RPMI7951 (cell line): ENCODE results near the gene PDS5A. TPM values are rescaled to one million over a fixed set of nuclear protein-coding genes. Genes with fewer than 3 reads are reported as not detected.
A peak's percentile ranks its signal among the peaks of the same experiment; 100 is the strongest.
"Not testable (repeated sequence)": the region's sequence is repeated elsewhere in the genome, so short reads cannot be mapped to it uniquely, and the experiment has no call there.

Experiments used
- DNase-seq: peaks from one replicate; pipeline ENCODE4 v3.0.0-alpha.2; 2012; ENCODE audit warnings: low read depth
- total RNA-seq: library from RNA; depleted of rRNA; stranded (reverse); fragments of >200 nt; shearing (Covaris generic); gene quantifications from 2 replicates; pipeline ENCODE4 v1.2.3, GENCODE V29; 2014; rRNA removed

The PDS5A gene, protein sequence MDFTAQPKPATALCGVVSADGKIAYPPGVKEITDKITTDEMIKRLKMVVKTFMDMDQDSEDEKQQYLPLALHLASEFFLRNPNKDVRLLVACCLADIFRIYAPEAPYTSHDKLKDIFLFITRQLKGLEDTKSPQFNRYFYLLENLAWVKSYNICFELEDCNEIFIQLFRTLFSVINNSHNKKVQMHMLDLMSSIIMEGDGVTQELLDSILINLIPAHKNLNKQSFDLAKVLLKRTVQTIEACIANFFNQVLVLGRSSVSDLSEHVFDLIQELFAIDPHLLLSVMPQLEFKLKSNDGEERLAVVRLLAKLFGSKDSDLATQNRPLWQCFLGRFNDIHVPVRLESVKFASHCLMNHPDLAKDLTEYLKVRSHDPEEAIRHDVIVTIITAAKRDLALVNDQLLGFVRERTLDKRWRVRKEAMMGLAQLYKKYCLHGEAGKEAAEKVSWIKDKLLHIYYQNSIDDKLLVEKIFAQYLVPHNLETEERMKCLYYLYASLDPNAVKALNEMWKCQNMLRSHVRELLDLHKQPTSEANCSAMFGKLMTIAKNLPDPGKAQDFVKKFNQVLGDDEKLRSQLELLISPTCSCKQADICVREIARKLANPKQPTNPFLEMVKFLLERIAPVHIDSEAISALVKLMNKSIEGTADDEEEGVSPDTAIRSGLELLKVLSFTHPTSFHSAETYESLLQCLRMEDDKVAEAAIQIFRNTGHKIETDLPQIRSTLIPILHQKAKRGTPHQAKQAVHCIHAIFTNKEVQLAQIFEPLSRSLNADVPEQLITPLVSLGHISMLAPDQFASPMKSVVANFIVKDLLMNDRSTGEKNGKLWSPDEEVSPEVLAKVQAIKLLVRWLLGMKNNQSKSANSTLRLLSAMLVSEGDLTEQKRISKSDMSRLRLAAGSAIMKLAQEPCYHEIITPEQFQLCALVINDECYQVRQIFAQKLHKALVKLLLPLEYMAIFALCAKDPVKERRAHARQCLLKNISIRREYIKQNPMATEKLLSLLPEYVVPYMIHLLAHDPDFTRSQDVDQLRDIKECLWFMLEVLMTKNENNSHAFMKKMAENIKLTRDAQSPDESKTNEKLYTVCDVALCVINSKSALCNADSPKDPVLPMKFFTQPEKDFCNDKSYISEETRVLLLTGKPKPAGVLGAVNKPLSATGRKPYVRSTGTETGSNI (N-terminal part only)
- 41.4 and 47.7 TPM in 2 replicates for total RNA-seq

DNA sequence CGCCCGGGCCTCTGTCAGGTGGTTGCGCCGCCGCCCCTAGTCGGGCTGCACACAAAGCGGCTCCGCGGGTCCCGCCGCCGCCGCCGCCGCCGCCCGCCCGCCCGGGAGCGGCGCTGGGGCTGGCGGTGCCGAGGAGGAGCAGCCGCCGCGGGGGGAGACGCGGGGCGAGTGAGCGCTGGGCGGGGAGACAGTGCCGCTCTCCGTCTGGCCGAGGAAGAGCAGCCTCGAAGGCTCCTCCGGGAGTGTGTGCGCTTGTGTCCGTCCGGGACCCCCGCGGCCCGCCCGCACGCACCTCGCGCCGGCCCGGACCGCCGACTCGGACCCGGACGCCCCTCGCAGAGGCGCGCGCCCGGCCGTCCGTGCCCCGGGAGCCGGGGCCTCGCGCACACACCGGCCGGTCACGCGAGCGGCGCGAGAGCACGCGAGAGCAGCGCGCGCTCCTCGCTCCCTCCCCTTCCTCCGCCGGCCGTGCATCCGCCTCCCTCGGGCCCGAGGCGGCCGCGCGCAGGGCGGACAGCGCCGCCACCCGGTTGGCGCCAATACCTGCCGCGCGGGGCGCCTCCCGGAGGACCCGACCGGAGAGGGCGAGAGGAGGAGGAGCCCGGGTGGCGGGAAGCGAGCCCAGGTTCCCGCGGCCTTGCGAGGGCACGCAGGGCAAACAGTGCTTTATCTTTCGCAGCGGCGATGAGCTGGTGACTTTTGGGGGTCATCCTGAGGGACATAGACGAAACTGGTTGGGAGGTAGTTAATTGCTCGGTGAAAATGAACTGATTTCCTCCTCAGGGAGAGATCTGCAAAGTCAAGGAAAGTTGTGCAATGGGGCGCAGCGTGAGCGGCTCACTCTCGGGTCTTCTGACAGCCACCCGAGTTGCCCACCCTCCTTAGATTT lies at the start of gene PDS5A:
Gene PDS5A, minus strand, starts transcription at position 423 of the 889 bp plus-strand sequence. CDS start 1,334 bp downstream, outside the sequence.
- DNase-seq, result peak; percentile 85

DNA sequence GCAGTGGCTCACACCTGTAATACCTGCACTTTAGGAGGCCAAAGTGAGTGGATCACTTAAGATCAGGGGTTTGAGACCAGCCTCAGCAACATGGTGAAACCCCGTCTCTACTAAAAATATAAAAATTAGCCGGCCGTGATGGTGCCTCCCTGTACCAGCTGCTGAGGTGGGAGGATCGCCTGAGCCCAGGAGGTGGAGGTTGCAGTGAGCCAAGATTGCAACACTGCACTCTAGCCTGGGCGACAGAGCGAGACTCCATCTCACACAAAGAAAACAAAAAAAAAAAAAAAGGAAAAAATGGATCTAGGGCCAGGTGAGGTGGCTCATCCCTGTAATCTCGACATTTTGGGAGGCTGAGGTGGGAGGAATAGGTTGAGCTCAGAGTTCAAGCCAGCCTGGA lies 46.3 kb upstream of the PDS5A start:
- DNase-seq, result not testable (repeated sequence)

DNA sequence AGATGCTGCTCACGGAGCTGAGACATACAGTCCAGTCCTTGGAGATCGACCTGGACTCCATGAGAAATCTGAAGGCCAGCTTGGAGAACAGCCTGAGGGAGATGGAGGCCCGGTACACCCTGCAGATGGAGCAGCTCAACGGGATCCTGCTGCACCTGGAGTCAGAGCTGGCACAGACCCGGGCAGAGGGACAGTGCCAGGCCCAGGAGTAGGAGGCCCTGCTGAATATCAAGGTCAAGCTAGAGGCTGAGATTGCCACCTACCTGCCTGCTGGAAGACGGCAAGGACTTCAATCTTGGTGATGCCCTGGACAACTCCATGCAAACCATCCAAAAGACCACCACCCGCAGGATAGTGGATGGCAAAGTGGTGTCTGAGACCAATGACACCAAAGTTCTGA lies 43.4 kb upstream of the PDS5A start:
- DNase-seq, result not testable (repeated sequence)

DNA sequence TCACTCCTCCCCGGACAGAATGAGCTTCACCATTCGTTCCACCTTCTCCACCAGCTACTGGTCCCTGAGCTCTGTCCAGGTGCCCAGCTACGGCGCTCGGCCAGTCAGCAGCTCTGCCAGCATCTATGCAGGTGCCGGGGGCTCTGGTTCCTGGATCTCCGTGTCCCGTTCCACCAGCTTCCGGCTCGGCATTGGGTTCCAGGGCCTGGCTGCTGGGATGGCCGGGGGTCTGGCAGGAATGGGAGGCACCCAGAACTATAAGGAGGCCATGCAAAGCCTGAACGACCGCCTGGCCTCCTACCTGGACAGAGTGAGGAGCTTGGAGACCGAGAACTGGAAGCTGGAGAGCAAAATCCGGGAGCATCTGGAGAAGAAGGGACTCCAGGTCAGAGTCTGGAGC lies 42.5 kb upstream of the PDS5A start:
- DNase-seq, result no peak

DNA sequence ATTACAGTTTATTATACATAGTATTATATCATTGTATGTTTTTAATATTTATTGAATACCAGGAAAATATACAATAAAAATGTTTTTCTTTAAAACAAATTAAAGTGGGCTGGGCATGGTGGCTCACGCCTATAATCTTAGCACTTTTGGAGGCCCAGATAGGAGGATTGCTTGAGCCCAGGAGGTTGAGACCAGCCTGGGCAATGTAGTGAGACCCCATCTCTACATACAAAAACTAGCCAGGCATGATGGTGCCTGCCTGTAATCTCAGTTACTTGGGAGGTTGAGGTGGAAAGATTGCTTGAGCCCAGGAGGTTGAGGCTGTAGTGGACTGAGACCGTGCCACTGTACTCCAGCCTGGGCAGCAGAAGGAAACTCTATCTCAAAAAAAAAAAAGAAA lies 38.3 kb upstream of the PDS5A start:
- no peak for DNase-seq

DNA sequence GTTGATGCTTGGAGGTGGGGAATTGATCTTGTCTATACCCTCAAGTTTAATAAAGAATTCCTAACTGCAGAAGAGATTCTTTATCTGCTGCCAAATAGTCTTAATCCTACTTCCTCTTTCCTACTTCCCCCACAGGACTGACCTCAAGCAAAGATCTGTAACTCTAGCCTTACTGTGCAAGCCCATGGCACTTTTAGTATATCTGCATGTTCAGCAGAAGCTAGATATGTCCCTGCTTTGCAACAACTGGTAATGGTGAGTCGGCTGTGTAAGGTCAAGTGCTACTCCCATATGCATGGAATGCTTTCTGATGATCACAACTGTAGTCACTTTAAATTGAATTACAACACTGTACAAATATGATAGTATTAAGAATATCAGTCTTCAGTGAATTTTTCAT lies 26.3 kb upstream of the PDS5A start:
- DNase-seq, result no peak

DNA sequence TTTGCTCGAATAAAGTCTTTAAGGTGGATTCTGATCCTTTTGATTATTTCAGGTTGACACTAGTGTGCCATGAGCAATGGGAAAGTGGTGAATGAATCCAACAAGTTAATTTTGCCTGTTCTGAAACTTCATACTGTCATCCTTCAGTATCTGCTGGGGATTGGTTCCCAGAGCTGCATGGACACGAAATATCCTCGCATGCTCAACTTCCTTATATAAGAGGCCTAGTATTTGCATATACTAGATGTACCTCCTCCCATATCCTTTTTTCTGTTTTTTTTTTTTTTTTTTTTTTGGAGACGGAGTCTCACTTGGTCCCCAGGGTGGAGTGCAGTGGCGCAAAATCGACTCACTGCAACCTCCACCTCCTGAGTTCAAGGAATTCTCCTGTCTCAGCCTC lies 23.0 kb upstream of the PDS5A start:
- DNase-seq, result no peak

DNA sequence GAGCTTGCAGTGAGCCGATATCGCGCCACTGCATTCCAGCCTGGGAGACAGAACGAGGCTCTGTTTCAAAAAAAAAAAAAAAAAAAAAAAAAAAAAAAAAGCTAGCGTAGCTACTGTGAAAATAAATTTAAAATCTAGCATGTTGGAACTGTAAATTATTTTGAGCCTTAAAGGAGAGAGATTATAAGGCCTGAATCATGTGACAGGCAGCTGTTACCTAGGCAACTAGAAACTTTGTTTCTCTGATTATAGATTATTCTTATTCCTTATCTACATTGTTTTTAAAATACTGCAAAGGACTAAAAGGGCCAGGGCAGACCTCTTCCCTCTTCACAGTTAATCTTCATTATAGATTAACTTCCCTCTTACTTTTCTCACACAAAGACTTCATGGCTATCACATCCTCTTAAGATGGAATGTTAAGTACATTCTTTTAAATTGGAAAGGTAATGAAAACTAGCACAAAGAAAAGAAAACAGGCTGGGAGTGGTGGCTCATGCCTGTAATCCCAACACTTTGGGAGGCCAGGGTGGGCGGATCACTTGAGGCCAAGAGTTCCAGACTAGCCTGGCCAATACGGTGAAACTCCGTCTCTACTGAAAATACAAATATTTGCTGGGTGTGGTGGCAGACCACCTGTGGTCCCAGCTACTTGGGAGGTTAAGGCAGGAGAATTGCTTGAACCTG lies 21.1 kb upstream of the PDS5A start:
- no peak for DNase-seq

DNA sequence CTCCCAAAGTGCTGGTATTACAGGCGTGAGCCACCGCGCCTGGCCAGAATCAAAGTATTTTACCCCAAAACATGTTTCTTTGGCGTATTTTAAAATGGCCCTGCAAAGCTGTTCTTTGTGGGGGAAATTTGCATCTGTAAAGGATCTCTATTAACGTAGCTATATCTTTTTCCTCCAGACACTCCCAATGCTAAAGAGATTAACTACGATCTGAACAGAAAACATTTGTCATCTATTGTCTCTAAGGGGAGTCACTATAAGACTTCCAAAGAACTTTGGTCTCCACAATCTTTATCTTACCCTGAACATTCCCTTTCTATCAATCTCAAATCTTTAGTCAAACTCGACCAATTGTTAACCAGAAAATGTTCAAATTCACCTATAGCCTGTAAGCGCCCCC lies 19.1 kb upstream of the PDS5A start:
- no peak for DNase-seq

DNA sequence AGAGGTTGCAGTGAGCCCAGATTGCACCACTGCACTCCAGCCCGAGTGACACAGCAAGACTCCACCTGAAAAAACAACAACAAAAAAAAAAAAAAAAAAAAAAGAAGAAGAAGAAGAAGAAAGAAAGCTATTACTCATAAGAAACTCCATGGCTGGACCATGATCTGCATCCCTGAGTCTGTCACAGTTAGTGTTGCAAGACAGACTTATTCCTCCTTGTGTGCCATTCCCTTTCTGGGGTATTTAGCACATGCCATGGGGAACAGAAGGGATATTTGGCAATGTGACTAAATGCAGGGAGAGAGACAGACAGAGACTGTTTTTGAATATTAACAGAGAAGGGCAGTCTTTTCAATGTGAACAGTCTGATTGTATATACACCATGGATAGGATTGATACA lies 16.7 kb upstream of the PDS5A start:
- DNase-seq, result no peak

DNA sequence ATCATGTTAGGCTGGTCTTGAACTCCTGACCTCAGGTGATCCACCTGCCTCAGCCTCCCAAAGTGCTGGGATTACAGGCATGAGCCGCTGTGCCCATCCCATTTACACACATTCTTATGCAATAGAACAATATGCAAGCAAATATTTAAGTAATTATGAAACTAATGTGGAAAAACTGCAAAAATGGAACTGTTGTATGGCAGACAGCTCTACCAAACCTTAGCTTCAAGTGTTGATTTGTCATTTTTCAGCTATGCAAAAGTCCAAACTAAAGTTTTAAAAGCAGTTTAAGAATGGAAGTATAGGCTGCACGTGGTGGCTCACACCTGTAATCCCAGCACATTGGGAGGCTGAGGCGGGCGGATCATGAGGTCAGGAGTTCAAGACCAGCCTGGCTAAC lies 11.7 kb upstream of the PDS5A start:
- DNase-seq, result not testable (repeated sequence)

DNA sequence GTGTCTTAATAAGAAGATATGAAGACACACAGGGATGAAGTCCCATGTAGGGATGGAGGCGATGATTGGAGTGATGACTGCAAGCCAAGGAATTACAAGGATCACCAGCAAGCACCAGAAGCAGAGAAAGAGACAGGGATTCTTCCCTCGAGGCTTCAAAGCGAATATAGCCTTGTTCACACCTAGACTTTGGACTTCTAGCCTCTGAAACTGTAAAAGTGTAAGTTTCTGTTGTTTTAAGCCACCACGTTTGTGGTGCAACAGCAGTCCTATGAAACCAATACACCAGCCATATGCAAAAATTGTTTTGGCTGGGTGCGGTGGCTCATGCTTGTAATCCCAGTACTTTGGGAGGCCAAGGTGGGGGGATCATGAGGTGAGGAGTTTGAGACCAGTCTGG lies 9.8 kb upstream of the PDS5A start:
- DNase-seq, result no peak

DNA sequence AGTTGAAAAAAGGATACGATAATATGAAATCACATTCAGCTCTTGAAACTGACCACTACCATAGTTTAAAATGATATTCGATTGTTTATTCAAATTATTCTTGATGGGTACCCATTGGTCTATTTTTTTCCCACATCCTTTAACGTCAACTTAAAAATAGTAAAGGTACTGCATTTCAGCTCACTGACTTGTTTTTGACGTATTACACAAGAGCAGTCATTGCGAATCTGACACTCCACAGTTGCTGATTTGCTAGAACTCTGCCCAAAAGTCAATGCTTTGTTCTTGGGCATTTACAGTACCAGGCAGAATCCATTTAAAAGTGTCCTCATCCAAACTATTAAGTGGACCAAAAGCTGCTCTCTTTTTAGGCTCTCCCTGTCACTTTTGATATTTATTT lies 1.2 kb upstream of the PDS5A start:
- DNase-seq, result no peak

DNA sequence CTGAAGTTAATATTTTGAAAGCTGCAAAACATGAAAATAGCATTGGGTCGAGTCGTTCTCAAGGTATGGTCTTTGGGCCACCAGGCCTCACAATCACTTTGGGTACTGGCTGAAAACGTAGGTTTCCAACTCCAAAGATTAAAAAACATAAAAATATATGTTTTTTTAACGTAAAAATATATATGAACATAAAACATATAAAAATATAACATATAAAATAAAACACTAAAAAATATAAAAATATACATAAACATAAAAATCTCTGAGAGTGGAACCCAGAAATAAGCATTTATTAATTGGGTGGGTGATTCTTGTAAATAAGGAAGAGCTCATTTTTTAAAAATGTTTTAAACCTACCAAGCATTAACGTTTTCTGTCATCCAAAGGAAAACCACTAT lies 666 bp upstream of the PDS5A start:
- DNase-seq, result no peak

DNA sequence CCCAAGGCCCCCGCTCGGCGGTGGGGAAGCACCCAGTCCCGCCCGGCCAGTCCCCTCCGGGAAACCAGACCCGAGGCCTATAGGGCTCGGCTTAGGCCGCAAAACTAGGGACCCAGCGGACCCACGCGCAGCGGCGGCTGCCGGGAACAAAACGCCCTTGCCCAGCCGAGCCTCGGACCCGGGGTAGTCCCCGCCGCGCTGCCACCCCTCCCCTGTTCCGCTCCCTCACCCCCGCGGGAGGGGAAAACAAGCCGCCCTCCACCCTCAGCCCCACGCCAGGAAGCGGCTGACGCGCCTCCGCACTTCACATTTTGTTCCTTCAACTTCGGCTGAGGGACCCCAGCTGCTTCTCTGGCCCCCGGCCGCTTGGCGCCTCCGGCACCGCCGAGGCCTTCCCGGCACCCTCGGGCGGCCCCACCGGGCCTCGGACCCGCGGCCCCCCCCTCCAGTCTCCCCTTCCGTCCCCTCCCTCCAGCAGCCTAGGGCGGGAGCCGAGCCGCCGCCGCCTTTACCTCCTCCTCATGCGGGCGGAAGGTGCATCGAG lies 694 bp downstream of the PDS5A start:
- DNase-seq, result peak; percentile 15

DNA sequence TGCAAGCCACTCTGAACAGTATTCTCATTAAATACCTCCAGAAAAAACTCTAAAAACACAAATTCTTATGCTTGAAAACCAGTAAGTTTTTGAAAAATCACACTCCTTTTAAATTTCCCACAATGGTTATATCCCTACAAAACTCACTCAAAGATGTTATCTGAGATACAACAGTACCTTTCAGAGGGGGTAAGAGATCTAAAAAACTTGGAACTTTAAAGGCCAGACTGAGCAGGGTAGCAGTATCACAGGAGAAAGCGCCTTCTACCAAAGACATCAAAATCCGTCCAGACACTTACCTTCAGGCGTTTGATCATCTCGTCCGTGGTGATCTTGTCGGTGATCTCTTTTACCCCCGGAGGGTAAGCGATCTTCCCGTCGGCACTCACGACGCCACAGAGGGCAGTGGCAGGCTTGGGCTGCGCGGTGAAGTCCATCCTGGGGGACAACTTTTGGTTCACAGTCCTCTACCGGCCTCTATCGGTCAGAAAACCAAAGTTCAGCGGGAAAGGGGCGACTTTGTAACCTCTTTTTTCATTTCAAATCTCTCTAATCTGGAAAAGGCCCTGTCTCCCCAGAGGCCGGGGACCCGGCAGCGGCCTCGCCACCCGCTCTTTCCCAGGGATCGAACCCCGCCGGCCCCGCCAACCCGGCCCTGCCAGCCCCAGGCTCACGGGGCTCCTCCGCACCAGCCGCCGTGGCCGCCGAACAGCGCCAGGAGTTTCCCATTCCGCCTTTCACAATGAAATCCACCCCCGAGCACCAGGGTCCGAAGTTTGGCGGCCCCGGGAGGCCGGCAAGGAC lies 1.4 kb downstream of the PDS5A start:
- peak; percentile 78 for DNase-seq

DNA sequence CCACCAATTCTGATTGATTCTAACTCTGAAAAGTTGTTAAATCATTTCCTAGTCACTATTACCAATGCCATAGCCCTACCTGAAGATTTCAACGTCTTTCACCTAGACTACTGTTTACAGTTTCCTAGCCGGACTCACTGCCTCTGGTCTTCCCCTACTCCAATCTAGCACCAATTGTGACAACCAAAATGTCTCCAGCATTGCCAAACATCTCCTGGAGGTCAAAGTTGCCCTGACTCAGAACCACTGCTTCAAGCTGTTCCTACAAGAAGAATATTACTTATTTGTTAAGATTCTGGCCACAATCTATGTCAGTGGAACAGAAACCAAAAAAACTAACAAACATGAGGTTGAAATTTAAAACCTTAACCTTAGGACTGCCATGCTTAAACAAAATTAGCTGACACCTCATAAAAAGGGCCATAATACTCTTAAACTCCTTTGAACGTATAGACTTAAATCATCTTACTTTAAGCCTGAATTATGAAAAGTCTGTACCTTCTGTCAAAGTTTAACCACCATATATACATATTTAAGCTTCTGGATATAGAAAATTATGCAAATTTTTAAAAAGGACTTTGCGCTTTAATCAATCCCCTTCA lies 2.1 kb downstream of the PDS5A start:
- DNase-seq, result no peak

DNA sequence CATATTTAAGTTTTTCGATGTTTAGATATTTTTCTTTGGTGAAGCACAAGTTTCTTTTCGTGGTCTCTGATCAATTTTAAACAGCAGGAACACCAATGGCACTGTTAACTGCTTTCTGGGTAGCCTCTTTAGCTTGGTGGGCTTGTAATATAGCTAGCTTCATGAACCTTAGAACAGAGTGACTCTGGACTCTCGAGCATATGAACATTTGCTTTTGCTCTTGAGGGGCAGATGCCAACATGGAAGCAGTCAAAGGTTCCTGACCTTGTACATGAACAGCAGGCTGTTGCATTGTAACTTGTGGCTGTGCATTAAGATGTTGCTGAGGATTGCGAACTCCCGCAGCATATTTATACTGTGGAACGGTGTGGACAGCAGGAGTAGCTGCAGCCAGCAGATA lies 4.7 kb downstream of the PDS5A start:
- DNase-seq, result not testable (repeated sequence)
